Measurements from ENCODE around the gene SYNPO2. TPM values are rescaled to one million over a fixed set of nuclear protein-coding genes. Genes with fewer than 3 reads are reported as not detected.

SYNPO2 gene
- total RNA-seq, 1 experiment from 2014 or later = 0.61 TPM

GRCh38 chr4:118964891-118965411 lies 76.3 kb downstream of the SYNPO2 start:
- DNase-seq (ENCODE audit: unreplicated experiment) = no peak
- POLR2A ChIA-PET = interaction anchor here (0.9 to 1.7 kb wide), 2 partner anchors 24 to 188 kb away, joined by 3 to 4 read pairs; no protein-coding TSS in a partner anchor
- Mint-ChIP-seq H3K4me1 (ENCODE audit: insufficient read depth, unreplicated experiment) (peaks cover 15% of the 10 kb centered on the region), H3K36me3 (ENCODE audit: insufficient read depth, unreplicated experiment) (no peaks in the 10 kb centered on the region), H3K4me3 (ENCODE audit: unreplicated experiment) (no peak overlapping the region), H3K27ac (ENCODE audit: low read depth, unreplicated experiment) (no peak overlapping the region), H3K9me3 (ENCODE audit: unreplicated experiment) (no peaks in the 10 kb centered on the region), H3K27me3 (ENCODE audit: insufficient read depth, unreplicated experiment) (no peaks in the 10 kb centered on the region)
- TF ChIP-seq, protein P1, sequence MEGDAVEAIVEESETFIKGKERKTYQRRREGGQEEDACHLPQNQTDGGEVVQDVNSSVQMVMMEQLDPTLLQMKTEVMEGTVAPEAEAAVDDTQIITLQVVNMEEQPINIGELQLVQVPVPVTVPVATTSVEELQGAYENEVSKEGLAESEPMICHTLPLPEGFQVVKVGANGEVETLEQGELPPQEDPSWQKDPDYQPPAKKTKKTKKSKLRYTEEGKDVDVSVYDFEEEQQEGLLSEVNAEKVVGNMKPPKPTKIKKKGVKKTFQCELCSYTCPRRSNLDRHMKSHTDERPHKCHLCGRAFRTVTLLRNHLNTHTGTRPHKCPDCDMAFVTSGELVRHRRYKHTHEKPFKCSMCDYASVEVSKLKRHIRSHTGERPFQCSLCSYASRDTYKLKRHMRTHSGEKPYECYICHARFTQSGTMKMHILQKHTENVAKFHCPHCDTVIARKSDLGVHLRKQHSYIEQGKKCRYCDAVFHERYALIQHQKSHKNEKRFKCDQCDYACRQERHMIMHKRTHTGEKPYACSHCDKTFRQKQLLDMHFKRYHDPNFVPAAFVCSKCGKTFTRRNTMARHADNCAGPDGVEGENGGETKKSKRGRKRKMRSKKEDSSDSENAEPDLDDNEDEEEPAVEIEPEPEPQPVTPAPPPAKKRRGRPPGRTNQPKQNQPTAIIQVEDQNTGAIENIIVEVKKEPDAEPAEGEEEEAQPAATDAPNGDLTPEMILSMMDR (IDR thresholded peaks at IDR 0.05; ENCODE audit: unreplicated experiment) = no peak
- BruUV-seq (replicated peaks) = no TSS peak
- intact Hi-C loops (cut with micrococcal nuclease) = loop anchor here (10.0 kb wide), 1 partner anchor 280 kb away; the partner anchor contains the start of gene METTL14
- CTCF ChIA-PET = interaction anchor here (0.9 to 5.9 kb wide), 5 partner anchors 16 to 224 kb away, joined by 3 to 85 read pairs (median 4); no protein-coding TSS in a partner anchor

DNA sequence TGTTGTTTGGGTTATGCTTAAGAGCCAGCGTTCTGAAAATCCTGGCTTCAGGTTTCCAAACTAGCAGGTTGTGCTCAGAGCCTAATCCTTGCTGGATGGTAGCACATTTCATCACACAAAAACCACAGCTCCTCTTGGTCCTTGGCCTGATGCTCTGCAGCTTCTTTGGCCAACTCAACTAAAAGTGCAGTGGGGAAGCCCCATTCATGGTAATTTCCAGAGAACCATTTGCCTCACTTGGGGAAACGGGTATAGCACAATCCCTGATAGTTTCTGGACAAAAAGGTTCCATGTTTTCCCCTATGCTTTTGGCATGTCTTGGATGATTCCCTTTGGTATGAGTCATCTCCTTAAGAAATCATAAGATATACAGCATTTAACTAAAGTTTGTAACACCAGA lies 78.7 kb downstream of the SYNPO2 start:
- peak; percentile 82 for DNase-seq (ENCODE audit: unreplicated experiment)
- peak overlapping the region; percentile 74 for H3K27ac Mint-ChIP-seq (ENCODE audit: low read depth, unreplicated experiment)
- H3K9me3 Mint-ChIP-seq (ENCODE audit: unreplicated experiment) = no peaks in the 10 kb centered on the region
- intact Hi-C loops (cut with micrococcal nuclease) = loop anchor here (10.0 kb wide), 1 partner anchor 283 kb away; the partner anchor contains the start of gene METTL14
- peaks cover 15% of the 10 kb centered on the region for H3K4me1 Mint-ChIP-seq (ENCODE audit: insufficient read depth, unreplicated experiment)
- H3K27me3 Mint-ChIP-seq (ENCODE audit: insufficient read depth, unreplicated experiment) = no peaks in the 10 kb centered on the region
- CTCF ChIA-PET = interaction anchor here (0.6 to 5.9 kb wide), 15 partner anchors 10 to 330 kb away, joined by 3 to 85 read pairs (median 4); no protein-coding TSS in a partner anchor
- H3K4me3 Mint-ChIP-seq (ENCODE audit: unreplicated experiment) = no peak overlapping the region
- H3K36me3 Mint-ChIP-seq (ENCODE audit: insufficient read depth, unreplicated experiment) = no peaks in the 10 kb centered on the region
- TF ChIP-seq, protein P1 (IDR thresholded peaks at IDR 0.05; ENCODE audit: unreplicated experiment) = no peak
- no TSS peak for BruUV-seq (replicated peaks)
- POLR2A ChIA-PET = interaction anchor here (0.6 to 1.5 kb wide), 8 partner anchors 22 to 333 kb away, joined by 3 to 7 read pairs (median 4); a partner anchor contains a TSS

DNA sequence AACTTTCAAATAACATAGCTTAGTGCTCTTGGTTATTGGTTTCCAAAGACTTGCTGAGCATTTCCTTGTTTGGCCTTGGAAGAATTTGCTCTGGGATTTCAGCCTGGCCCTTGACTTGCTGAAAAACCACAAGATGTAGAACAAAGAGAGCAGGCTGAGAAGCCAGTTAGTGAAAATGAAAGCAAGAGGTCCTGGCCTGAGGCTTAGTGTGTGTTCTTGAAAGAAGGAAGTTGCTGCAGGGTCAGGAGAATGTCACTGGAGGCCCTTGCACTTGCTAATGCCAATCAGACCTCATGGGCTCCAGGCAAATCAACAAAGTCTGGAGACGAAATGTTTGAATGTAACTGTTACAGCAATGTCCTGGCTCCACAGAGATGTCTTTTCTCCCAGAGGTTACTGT lies 79.4 kb downstream of the SYNPO2 start:
- TF ChIP-seq, protein P1 (IDR thresholded peaks at IDR 0.05; ENCODE audit: unreplicated experiment) = no peak
- CTCF ChIA-PET = interaction anchor here (0.7 to 5.9 kb wide), 22 partner anchors 10 to 330 kb away, joined by 3 to 85 read pairs (median 5); no protein-coding TSS in a partner anchor
- H3K27ac Mint-ChIP-seq (ENCODE audit: low read depth, unreplicated experiment) = peak overlapping the region; percentile 74
- intact Hi-C loops (cut with micrococcal nuclease) = loop anchor here (10.0 kb wide), 1 partner anchor 283 kb away; the partner anchor contains the start of gene METTL14
- no TSS peak for BruUV-seq (replicated peaks)
- H3K9me3 Mint-ChIP-seq (ENCODE audit: unreplicated experiment) = no peaks in the 10 kb centered on the region
- no peak overlapping the region for H3K4me3 Mint-ChIP-seq (ENCODE audit: unreplicated experiment)
- peaks cover 15% of the 10 kb centered on the region for H3K4me1 Mint-ChIP-seq (ENCODE audit: insufficient read depth, unreplicated experiment)
- DNase-seq (ENCODE audit: unreplicated experiment) = peak; percentile 60
- H3K27me3 Mint-ChIP-seq (ENCODE audit: insufficient read depth, unreplicated experiment) = no peaks in the 10 kb centered on the region
- POLR2A ChIA-PET = interaction anchor here (0.6 to 1.5 kb wide), 7 partner anchors 21 to 1207 kb away, joined by 3 to 7 read pairs (median 3); a partner anchor contains a TSS
- H3K36me3 Mint-ChIP-seq (ENCODE audit: insufficient read depth, unreplicated experiment) = no peaks in the 10 kb centered on the region

- no peak for DNase-seq (ENCODE audit: unreplicated experiment)
- Mint-ChIP-seq H3K4me3 (ENCODE audit: unreplicated experiment) (no peak overlapping the region), H3K9me3 (ENCODE audit: unreplicated experiment) (no peaks in the 10 kb centered on the region), H3K36me3 (ENCODE audit: insufficient read depth, unreplicated experiment) (no peaks in the 10 kb centered on the region), H3K4me1 (ENCODE audit: insufficient read depth, unreplicated experiment) (peaks cover 15% of the 10 kb centered on the region), H3K27me3 (ENCODE audit: insufficient read depth, unreplicated experiment) (no peaks in the 10 kb centered on the region), H3K27ac (ENCODE audit: low read depth, unreplicated experiment) (no peak overlapping the region)
- intact Hi-C loops (cut with micrococcal nuclease) = loop anchor here (1.0 to 10.0 kb wide), 4 partner anchors 79 to 430 kb away; partner anchors contain the start of gene METTL14
- ChIA-PET POLR2A (interaction anchor here (0.6 to 1.5 kb wide), 4 partner anchors 15 to 283 kb away, joined by 3 to 7 read pairs (median 4); partner anchors contain the start of gene METTL14), CTCF (interaction anchor here (0.6 to 5.9 kb wide), 27 partner anchors 8 to 231 kb away, joined by 3 to 85 read pairs (median 4); no protein-coding TSS in a partner anchor)
- BruUV-seq (replicated peaks) = no TSS peak
- TF ChIP-seq, protein P1 (IDR thresholded peaks at IDR 0.05; ENCODE audit: unreplicated experiment) = no peak
Observed at GRCh38 chr4:118968813-118969212, 80.2 kb downstream of the SYNPO2 start.

Measured in MCF 10A (cell line).